GM12878 (cell line): ENCODE results near the gene LLPH. TPM values are rescaled to one million over a fixed set of nuclear protein-coding genes. Genes with fewer than 3 reads are reported as not detected.

ENCODE experiments used
- BCLAF1 ChIP-seq: fragments of 450-650 bp; IDR thresholded peaks from 2 replicates; pipeline ENCODE4 v1.6.1; 2017; ENCODE audit warnings: antibody characterized with exemption, mild to moderate bottlenecking, moderate library complexity
- E2F4 ChIP-seq: IDR thresholded peaks from 2 replicates; pipeline ENCODE4 v1.6.1; 2012; ENCODE audit warnings: low read depth, low read length, improper control_type of control experiment
- E4F1 ChIP-seq: fragments of 450-650 bp; IDR thresholded peaks from 2 replicates; pipeline ENCODE4 v1.6.1; 2018; ENCODE audit warnings: borderline replicate concordance, mild to moderate bottlenecking; ENCODE audit not compliant: partially characterized antibody
- ESRRA ChIP-seq: IDR thresholded peaks from 2 replicates; pipeline ENCODE4 v1.6.1; 2012; ENCODE audit warnings: mild to moderate bottlenecking, low read length, improper control_type of control experiment
- FOS ChIP-seq: IDR thresholded peaks from 3 replicates; pipeline ENCODE4 v1.6.1; 2011; ENCODE audit warnings: borderline replicate concordance; ENCODE audit not compliant: insufficient read length; ENCODE audit errors: extremely low read depth
- LARP7 ChIP-seq: fragments of 450-650 bp; IDR thresholded peaks from 2 replicates; pipeline ENCODE4 v1.6.1; 2017; ENCODE audit warnings: mild to moderate bottlenecking
- MLLT1 ChIP-seq: fragments of 450-650 bp; IDR thresholded peaks from 2 replicates; pipeline ENCODE4 v1.6.1; 2016; ENCODE audit warnings: mild to moderate bottlenecking
- MYC ChIP-seq: IDR thresholded peaks from 2 replicates; pipeline ENCODE4 v1.6.1; 2011; ENCODE audit warnings: mild to moderate bottlenecking, low read length, moderate library complexity, inconsistent platforms; ENCODE audit not compliant: insufficient read depth, insufficient replicate concordance, insufficient read length, severe bottlenecking
- NFYA ChIP-seq: IDR thresholded peaks from 2 replicates; pipeline ENCODE4 v1.6.1; 2011; ENCODE audit warnings: low read depth, mild to moderate bottlenecking, low read length, improper control_type of control experiment, borderline replicate concordance
- RB1 ChIP-seq: fragments of 450-650 bp; formaldehyde crosslinking; IDR thresholded peaks from 2 replicates; pipeline ENCODE4 v1.6.1; 2017; ENCODE audit warnings: mild to moderate bottlenecking, borderline replicate concordance
- SIN3A ChIP-seq: IDR thresholded peaks from 2 replicates; pipeline ENCODE4 v1.6.1; 2012; ENCODE audit warnings: low read depth, low read length, improper control_type of control experiment
- SMAD5 ChIP-seq: IDR thresholded peaks from 2 replicates; pipeline ENCODE4 v1.6.1; 2016; ENCODE audit warnings: antibody characterized with exemption, low read depth
- SRF ChIP-seq, 2 experiments: IDR thresholded peaks; 2 replicates each; pipeline ENCODE4 v1.6.1; 2011; ENCODE audit warnings: low read depth in 2 of 2, low read length in 2 of 2, mild to moderate bottlenecking in 1 of 2, moderate library complexity in 1 of 2
- STAT3 ChIP-seq: IDR thresholded peaks from 2 replicates; pipeline ENCODE4 v1.6.1; 2011; ENCODE audit warnings: low read depth, low read length, improper control_type of control experiment
- TCF12 ChIP-seq: IDR thresholded peaks from 2 replicates; pipeline ENCODE4 v1.6.1; 2011; ENCODE audit warnings: low read depth, mild to moderate bottlenecking, low read length
- USF1 ChIP-seq: IDR thresholded peaks from 2 replicates; pipeline ENCODE4 v1.6.1; 2011; ENCODE audit warnings: borderline replicate concordance, low read depth, mild to moderate bottlenecking, moderate library complexity, mixed read lengths, low read length; ENCODE audit not compliant: insufficient read depth; ENCODE audit errors: extremely low read length
- YY1 ChIP-seq: IDR thresholded peaks from 2 replicates; pipeline ENCODE4 v1.6.1; 2011; ENCODE audit warnings: low read depth, mild to moderate bottlenecking, low read length
- polyA plus RNA-seq, 11 experiments: library from polyadenylated mRNA; depleted of rRNA in 4 of 11; unstranded in 6 of 11; stranded (reverse) in 5 of 11; fragments of >200 nt; fragmentation: Nextera tagmentation in 4 of 11; fragmentation: Illumina TruSeq in 1 of 11; extraction: Ambion mirVana in 4 of 11; extraction: Trizol in 1 of 11; gene quantifications; 1 replicate in 1 of 11; 2 replicates in 10 of 11; pipeline versions ENCODE4 v1.2.1 to v1.2.3, GENCODE V29; 2011 to 2016; ENCODE audit warnings: inconsistent platforms in 2 of 11, missing spikeins in 2 of 11, low read depth in 1 of 11
- total RNA-seq, 4 experiments: library from RNA; depleted of rRNA in 3 of 4; stranded (reverse); fragments of >200 nt in 3 of 4; fragmentation: Illumina TruSeq in 1 of 4; extraction: Trizol in 1 of 4; gene quantifications; 2 replicates each; pipeline versions ENCODE4 v1.2.1 to v1.2.3, GENCODE V29; 2013 to 2021

LLPH gene
- total and polyA plus RNA-seq, 10 of the 15 experiments (the other 5 are each of a cell fraction or from before 2014, with no cell fraction given), result 15.2 to 107 (median 70.4) TPM

- TF ChIP-seq SMAD5, result no peak
- no peak for TF ChIP-seq LARP7
- TF ChIP-seq BCLAF1, result no peak
- no peak for TF ChIP-seq FOS
- TF ChIP-seq YY1, result 0 out of 2 replicates have a peak, but pooled peaks have one; percentile 30
- no peak for TF ChIP-seq SIN3A
- no peak for TF ChIP-seq ESRRA
- TF ChIP-seq TCF12, result peak; percentile 51; the same call in 1 of the 2 replicates
- TF ChIP-seq E4F1, result no peak
- TF ChIP-seq USF1, result no peak
- no peak for TF ChIP-seq SRF (IDR thresholded peaks at IDR 0.05; ENCODE audit: low read depth in 2 of 2, low read length in 2 of 2)
- TF ChIP-seq MLLT1, result no peak
- no peak for TF ChIP-seq E2F4
- no peak for TF ChIP-seq STAT3
- no peak for TF ChIP-seq NFYA
- no peak for TF ChIP-seq MYC
- TF ChIP-seq RB1, result no peak
These were observed 58.0 kb downstream of the LLPH start (continued) for GRCh38 chr12:66072566-66072965.
